Upper lobe of right lung (tissue), 1 donor: Measurements from ENCODE around the gene IPCEF1. TPM values are rescaled to one million over a fixed set of nuclear protein-coding genes. Genes with fewer than 3 reads are reported as not detected.
"Not testable (repeated sequence)": the region's sequence is repeated elsewhere in the genome, so short reads cannot be mapped to it uniquely, and the experiment has no call there.

Experiments
- ATAC-seq: fragments of 200-7000 bp; cut with Tn5 transposase; one replicate; pipeline ENCODE4 v1.9.1; 2020; ENCODE audit warnings: mild to moderate bottlenecking, moderate library complexity
- DNase-seq: peaks from one replicate; pipeline ENCODE4 v3.0.0-alpha.2; 2020
- H3K27ac ChIP-seq: fragments of 200-600 bp; one replicate; pipeline ENCODE4 v1.8.0; 2022
- H3K27me3 ChIP-seq: fragments of 200-600 bp; one replicate; pipeline ENCODE4 v1.8.0; 2022; ENCODE audit warnings: mild to moderate bottlenecking
- H3K36me3 ChIP-seq: fragments of 200-600 bp; one replicate; pipeline ENCODE4 v1.8.0; 2022
- H3K4me1 ChIP-seq: fragments of 200-600 bp; one replicate; pipeline ENCODE4 v1.8.0; 2022
- H3K4me3 ChIP-seq: fragments of 200-600 bp; one replicate; pipeline ENCODE4 v1.8.0; 2022; ENCODE audit warnings: mild to moderate bottlenecking
- H3K9me3 ChIP-seq: fragments of 200-600 bp; one replicate; pipeline ENCODE4 v1.8.0; 2022
- CTCF ChIP-seq: fragments of 200-600 bp; IDR thresholded peaks from one replicate; pipeline ENCODE4 v1.8.0; 2022; ENCODE audit warnings: antibody characterized with exemption
- intact Hi-C: fragments of 100-400 bp; cut with DNase I; formaldehyde crosslinking; loops from one replicate; pipeline ENCODE4 v1.11.0; 2022
- total RNA-seq: library from RNA; stranded (reverse); fragmentation: NEBNext Ultra II Directional; extraction: Animal tissue kit (Norgen Biotek cat#: 25700); gene quantifications from one replicate; pipeline ENCODE4 v1.2.1, GENCODE V29; 2021
- donor health status: DM: no; HTN: yes; CAD: no; lungs with severe emphysema.

The IPCEF1 gene
- total RNA-seq, 1 donor from 2014 or later = 8.8 TPM

GRCh38 chr6:154304191-154304590 lies 52.4 kb downstream of the IPCEF1 start:
- no peak for ATAC-seq
- H3K36me3 ChIP-seq = no peaks in the 10 kb centered on the region
- no peak overlapping the region for H3K4me3 ChIP-seq
- intact Hi-C loops = no loop called here
- no peak for TF ChIP-seq CTCF
- no peak for DNase-seq
- no peak overlapping the region for H3K27ac ChIP-seq
- no peaks in the 10 kb centered on the region for H3K9me3 ChIP-seq
- H3K4me1 ChIP-seq = no peaks in the 10 kb centered on the region
- no peaks in the 10 kb centered on the region for H3K27me3 ChIP-seq

GRCh38 chr6:154303642-154304041 lies 53.0 kb downstream of the IPCEF1 start:
- ATAC-seq = not testable (repeated sequence)

GRCh38 chr6:154301839-154302752 lies 54.5 kb downstream of the IPCEF1 start:
- peaks cover 13% of the 10 kb centered on the region for H3K4me1 ChIP-seq
- intact Hi-C loops = no loop called here
- no peaks in the 10 kb centered on the region for H3K36me3 ChIP-seq
- no peak overlapping the region for H3K27ac ChIP-seq
- H3K4me3 ChIP-seq = no peak overlapping the region
- no peak for TF ChIP-seq CTCF
- ATAC-seq (peak; percentile 80), DNase-seq (no peak)
- H3K27me3 ChIP-seq = no peaks in the 10 kb centered on the region
- no peaks in the 10 kb centered on the region for H3K9me3 ChIP-seq

More at GRCh38 chr6:154303642-154304041, 53.0 kb downstream of the IPCEF1 start:
- H3K27me3 ChIP-seq, H3K4me1 ChIP-seq, H3K27ac ChIP-seq, H3K9me3 ChIP-seq, DNase-seq, H3K4me3 ChIP-seq, H3K36me3 ChIP-seq, intact Hi-C loops: not testable (repeated sequence)

- TF ChIP-seq CTCF = no peak
- ATAC-seq (no peak), DNase-seq (no peak)
- Histone ChIP-seq H3K27ac (no peak overlapping the region), H3K4me3 (no peak overlapping the region), H3K27me3 (no peaks in the 10 kb centered on the region), H3K36me3 (no peaks in the 10 kb centered on the region), H3K4me1 (peaks cover 13% of the 10 kb centered on the region), H3K9me3 (no peaks in the 10 kb centered on the region)
- intact Hi-C loops = no loop called here
Measured at GRCh38 chr6:154301086-154301625, 55.4 kb downstream of the IPCEF1 start.

- Histone ChIP-seq H3K9me3 (no peaks in the 10 kb centered on the region), H3K36me3 (no peaks in the 10 kb centered on the region), H3K27ac (peak overlapping the region; percentile 47), H3K4me1 (peaks cover 14% of the 10 kb centered on the region), H3K27me3 (no peaks in the 10 kb centered on the region), H3K4me3 (no peak overlapping the region)
- no peak for TF ChIP-seq CTCF
- ATAC-seq (peak; percentile 22), DNase-seq (no peak)
- intact Hi-C loops = no loop called here
Measured at GRCh38 chr6:154298297-154298696, 58.3 kb downstream of the IPCEF1 start.

- ATAC-seq (peak; percentile 82), DNase-seq (no peak)
- peaks cover 20% of the 10 kb centered on the region for H3K4me1 ChIP-seq
- intact Hi-C loops = no loop called here
- no peaks in the 10 kb centered on the region for H3K9me3 ChIP-seq
- H3K4me3 ChIP-seq = no peak overlapping the region
- H3K27me3 ChIP-seq = no peaks in the 10 kb centered on the region
- TF ChIP-seq CTCF = no peak
- H3K27ac ChIP-seq = no peak overlapping the region
- no peaks in the 10 kb centered on the region for H3K36me3 ChIP-seq
Measured at GRCh38 chr6:154297721-154298120, 58.9 kb downstream of the IPCEF1 start.
